Nucleus accumbens (tissue), 56 donors: ENCODE measurements around the gene CASP14.
"Not testable (repeated sequence)": the region's sequence is repeated elsewhere in the genome, so short reads cannot be mapped to it uniquely, and the experiment has no call there.

Source experiments
- DNase-seq, 56 donors: peaks; one replicate each; lab custom pipeline; 2025; lab: John Stamatoyannopoulos, UW

The CASP14 gene, protein sequence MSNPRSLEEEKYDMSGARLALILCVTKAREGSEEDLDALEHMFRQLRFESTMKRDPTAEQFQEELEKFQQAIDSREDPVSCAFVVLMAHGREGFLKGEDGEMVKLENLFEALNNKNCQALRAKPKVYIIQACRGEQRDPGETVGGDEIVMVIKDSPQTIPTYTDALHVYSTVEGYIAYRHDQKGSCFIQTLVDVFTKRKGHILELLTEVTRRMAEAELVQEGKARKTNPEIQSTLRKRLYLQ

DNA sequence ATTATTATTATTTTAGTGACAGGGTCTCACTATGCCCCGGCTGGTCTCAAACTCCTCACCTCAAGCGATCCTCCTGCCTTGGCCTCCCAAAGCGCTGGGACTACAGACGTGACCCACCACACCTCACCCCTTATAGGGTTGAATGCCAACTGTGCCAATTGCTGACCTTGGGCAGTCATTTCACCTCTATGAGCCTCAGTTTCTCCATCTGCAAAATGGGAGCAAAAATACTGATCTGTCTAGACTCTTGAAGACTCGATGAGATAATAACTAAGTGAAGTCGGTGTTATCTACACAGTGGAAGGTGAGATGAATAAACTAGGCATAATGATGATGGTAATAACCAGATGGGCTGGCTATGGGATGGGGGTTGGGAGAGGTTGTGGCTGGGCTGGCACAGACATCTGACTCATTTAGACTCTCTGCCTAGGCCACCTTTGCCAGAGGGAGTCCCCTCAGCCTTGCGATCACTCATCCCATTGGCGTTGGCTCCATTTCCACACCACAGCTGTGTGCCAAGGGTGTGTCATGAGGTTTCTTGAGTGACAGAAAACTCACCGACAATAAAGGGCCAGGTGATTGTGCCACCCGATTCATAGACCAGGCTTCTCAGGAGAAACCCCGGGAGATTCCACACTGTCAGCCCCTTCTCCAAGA lies at the start of gene CASP14:
TSS of gene CASP14 (plus strand) at position 596 of the 657 bp plus-strand sequence. CDS start 2,772 bp downstream, outside the sequence.
- DNase-seq = no peak

DNA sequence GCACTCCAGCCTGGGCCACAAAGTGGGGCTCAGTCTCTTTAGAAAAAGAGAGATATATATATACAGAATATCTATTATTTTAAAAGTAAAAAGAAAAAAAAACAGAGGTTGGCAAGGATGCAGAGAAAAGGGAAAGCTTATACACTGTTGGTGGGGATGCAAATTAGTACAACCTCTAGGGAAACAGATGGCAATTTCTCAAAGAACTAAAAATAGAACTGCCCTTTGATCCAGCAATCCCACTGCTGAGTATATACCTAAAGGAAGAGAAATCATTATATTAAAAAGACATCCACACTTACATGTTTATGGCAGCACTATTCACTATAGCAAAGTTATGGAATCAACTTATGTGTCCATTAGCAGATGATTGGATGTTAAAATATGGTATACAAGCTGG lies 41.0 kb upstream of the CASP14 start:
- no peak for DNase-seq

DNA sequence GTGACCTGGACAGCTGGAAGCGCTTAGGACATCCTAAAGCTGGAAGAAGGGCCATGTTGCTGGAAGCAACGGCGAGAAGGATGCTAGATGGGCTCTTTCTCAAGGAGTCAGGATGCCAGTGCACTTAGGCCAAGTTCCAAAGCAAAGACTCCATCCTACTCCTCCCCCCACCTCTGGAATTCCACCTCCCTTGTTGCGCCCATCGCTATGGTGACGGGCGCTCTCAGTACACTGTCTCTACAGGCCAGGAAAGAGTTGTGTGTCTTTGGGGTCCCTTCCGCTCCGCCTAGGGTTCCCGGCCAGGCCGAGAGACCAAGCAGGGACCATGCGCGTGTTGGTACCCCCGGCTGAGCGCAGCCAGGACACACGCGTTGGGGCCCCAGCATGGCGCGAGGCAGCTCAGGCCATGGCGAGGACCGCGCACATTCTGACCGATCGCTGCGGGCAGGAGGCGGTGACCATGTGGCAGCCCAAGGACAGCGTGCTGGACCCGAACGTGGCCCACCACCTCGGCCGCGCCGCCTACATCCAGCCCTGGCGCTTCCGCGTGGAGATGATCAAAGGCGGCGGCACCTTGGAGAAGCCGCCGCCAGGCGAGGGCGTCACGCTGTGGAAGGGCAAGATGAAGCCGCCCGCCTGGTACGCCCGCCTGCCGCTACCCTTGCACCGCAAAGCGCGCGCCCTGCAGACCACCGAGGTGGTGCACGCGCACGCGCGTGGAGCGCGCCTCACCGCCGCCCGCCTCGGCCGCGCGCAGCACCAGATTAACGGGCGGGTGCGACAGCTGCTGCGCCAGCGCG lies 38.6 kb upstream of the CASP14 start:
- DNase-seq = peak in 6 of 56 donors; percentile 0 to 44 (median 10)

DNA sequence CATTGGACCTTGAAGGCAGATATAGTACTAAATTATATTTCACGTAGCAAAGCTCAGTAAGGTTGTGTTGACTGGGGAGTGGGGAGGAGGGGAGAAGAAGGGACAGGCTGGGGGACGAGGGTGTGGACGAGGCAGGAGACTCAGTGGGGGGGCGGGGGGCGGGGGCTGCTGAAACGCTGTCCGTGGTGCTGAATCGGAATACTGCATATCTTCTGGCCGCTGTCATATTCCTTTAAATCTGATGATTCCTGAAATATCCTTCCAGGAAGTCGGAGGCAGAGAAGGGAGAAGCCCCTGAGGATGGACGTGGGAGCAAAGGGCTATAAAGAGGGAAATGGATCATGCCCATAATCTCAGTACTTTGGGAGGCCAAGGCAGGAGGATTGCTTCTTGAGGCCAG lies 34.7 kb upstream of the CASP14 start:
- no peak for DNase-seq

DNA sequence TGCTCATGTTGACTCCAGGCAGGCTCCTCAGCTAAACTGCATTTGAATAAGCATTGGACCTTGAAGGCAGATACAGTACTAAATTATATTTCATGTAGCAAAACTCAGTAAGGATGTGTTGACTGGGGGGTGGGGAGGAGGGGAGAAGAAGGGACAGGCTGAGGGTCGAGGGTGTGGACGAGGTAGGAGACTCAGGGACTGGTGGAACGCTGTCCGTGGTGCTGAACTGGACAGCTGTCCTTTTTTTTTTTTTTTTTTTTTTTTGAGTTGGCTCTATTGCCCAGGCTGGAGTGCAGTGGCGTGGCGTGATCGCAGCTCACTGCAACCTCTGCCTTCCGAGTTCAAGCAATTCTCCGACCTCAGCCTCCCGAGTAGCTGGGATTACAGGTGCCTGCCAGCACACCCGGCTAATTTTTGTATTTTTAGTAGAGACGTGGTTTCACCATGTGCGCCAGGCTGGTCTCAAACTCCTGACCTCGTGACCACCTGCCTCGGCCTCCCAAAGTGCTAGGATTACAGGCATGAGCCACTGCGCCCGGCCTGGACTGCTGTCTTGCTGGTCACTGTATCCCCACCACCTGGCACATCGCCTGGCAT lies 33.2 kb upstream of the CASP14 start:
- DNase-seq = no peak

DNA sequence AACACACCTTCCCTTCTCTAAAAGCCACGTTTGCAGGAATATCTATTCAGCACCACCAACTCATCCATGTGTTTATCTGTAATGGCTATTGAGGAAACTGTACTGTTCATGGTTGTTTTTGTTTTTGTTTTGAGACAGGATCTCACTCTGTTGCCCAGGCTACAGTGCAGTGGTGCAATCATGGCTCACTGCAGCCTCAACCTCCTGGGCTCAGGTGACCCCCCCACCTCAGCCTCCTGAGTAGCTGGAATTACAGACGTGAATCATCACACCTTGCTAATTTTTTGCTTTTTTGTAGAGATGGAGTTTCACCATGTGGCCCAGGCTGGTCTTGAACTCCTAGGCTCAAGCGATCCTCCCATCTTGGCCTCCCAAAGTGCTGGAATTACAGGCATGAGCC lies 30.4 kb upstream of the CASP14 start:
- DNase-seq = not testable (repeated sequence)

DNA sequence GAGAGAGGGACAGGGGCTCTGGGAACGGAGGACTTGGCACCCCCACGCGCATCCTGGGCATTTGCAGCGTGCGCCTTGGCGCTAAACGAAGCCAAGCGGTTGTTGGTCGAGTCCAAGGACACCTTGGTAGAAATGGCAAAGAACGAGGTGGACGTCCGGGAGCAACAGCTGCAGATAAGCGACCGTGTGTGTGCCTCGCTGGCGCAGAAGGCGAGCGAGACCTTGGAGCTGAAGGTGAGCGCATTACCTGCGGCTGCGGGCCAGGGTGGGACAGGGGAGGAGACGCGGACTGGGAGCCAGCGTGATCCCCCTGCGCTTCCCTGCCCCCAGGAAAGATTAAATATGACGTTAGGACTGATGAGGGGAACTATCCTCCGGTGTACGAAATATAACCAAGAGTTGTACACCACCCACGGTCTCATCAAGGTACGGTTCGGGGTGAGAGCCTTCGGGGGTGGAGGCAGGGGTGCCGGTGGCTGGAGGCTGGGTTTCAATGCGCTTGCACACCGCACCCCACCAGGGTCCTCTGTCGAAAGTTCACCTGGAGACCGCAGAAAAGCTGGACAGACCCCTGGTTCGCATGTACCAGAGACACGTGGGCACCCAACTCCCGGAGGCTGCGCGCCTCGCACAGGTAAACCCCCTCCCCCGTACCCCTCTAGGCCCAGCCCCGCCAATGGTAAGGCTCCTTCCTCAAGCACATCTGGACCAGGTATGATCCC lies 27.8 kb upstream of the CASP14 start:
- DNase-seq = no peak

DNA sequence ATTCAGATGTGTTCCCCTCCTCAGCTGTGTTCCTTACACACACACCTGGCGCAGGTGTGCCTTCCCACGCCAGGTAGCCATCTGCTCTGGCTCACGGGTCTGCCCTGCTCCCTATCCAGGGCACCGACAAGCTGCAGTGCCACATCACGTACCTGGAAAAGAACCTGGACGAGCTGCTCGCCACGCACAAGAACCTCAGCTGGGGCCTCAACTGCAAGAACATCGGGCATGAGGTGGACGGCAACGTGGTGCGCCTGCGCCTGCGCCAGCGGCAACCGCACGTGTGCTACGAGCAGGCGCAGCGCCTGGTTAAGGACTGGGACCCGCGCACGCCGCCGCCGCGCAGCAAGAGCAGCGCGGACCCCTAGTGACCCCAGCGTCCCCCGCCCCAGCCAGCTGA lies 26.5 kb upstream of the CASP14 start:
- no peak for DNase-seq

DNA sequence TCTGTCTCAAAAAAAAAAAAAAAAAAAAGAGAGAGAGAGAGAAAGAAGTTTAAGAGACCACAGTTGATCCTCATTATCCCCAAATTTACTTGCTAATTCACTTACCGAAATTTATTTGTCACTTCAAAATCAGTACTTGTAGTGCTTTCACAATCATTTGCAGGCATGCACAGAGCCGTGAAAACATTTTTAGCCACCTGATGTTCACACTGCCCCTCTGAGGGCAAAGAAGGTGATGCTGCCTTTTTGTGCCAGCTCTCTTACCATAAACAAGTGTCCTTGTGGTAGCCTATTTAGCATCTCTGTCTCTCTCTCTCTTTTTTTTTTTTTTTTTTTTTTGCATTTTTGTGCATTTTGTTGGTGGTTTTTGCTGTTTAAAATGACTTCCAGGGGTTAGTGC lies 24.1 kb upstream of the CASP14 start:
- no peak for DNase-seq

DNA sequence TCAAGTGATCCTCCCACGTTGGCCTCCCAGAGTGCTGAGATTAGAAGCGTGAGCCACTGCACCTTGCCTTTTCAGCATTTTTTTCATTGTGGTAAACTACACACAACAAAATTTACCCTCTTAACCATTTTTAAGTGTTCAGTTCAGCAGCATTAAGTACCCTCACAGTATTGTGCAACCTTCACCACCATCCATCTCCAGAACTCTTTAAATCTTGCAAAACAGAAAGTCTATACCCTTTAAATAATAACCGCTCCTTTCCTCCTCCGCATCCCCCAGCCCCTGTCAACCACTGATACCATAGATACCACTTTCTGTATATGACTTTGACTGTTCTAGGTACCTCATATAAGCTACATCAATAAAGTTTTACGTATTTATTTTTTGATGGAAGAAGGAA lies 20.8 kb upstream of the CASP14 start:
- no peak for DNase-seq

DNA sequence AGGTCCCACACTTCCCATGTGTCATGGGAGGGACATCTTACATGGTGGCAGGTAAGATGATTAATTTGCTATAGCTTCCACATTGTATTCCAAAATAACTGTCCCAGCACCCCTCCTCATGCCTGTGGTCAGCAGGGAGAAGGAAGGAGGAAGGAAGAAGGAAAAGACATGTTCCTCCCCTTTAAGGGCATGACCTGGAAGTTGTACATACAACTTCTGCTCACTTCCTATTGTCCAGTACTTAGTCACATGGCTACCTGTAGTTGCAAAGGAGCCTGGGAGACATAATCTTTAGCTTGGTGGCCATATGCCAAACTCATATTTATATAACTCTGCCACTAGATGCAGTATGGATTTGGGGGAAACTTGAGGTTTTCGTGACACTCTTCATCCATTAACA lies 17.6 kb upstream of the CASP14 start:
- no peak for DNase-seq

DNA sequence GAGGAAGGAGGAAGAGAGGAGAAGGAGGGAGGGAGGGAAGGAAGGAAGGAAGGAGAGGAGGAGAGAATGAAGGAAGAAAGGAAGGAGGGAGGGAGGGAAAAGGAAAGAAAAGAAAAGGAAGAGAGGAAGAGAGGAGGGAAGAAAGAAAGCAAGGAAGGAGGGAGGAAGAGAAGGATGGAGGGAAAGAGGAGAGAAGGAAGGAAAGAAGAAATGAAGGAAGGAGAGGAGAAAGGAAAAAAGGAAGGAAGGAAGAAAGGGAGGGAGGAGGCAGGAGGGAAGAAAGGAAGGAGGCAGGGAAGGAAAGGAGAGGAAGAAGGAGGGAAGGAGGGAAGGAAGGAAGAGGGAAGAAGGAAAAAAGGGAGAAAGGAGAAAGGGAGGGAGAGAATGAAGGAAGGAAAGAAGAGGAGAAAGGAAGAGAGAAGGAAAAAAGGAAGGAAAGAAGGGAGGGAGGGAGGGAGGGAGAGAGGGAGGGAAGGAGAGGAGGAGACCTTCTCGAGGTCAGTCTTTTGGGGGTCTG lies 13.4 kb upstream of the CASP14 start:
- DNase-seq = no peak

DNA sequence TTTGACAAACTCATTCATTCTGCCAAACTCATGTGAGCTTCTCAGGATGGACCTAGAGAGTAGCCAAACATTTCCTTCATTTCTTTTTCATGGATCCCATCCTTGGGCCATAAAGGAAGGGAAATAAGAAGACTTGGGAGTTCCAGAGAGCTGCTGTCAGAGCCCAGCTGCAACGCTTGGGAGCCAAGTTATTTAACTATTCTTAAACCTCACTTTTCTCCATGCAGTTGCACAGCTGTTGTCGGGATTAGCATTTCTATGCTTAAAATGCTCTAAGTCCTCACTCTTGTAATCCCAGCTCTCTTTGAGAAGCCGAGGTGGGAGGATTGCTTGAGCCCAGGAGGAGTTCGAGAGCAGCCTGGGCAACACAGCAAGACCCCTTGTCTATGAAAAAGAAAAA lies 11.7 kb upstream of the CASP14 start:
- DNase-seq = no peak

DNA sequence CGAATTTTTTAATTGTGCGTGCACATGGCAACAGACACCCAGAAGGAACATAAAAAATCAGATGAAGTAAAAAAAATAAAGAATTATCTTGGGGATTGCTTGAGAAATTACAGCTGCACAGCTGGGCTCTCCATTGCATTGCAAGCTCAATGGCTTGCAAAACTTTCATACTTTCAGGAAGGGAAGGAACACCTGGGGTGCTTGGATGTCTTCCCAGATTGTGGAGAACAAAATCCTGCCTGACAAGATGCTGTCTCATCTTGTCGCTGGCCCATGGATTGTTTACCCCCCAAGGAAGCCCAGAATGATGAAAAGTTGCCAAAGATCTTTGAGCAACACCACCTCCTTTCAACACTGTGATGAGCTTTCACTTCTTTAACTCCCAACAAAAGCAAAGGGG lies 11.0 kb upstream of the CASP14 start:
- no peak for DNase-seq

DNA sequence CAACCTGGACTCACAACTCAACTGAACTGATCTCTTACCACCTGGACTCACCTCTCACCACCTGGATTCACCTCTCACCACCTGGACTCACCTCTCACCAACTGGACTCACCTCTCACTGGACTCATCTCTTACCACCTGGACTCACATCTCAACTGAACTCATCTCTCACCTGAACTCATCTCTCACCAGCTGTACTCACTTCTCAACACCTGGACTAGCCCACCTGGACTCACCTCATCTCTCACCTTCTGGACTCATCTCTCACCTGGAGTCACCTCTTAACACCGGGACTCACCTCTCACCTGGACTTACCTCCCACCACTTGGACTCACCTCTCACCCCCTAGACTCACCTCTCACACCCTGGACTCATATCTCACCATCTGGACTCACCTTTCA lies 7.3 kb upstream of the CASP14 start:
- no peak for DNase-seq

DNA sequence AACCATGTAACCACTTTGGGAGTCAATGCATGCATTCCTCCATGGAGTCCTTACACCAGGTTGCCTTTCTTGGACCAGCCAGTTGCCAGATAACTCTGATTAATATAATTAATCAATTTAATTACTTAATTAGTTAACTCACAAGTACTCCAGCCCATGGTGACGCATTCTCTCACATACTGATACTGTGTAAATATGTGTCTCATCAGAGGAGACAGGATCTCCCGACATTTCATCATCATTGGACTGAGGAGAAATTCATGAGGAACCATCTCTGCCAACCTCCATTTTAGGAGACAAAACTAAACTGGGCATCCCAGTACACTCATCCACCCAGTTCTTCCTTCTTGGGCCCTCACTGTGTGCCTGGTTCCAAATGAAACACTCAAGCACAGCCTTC lies 6.5 kb upstream of the CASP14 start:
- DNase-seq = no peak

DNA sequence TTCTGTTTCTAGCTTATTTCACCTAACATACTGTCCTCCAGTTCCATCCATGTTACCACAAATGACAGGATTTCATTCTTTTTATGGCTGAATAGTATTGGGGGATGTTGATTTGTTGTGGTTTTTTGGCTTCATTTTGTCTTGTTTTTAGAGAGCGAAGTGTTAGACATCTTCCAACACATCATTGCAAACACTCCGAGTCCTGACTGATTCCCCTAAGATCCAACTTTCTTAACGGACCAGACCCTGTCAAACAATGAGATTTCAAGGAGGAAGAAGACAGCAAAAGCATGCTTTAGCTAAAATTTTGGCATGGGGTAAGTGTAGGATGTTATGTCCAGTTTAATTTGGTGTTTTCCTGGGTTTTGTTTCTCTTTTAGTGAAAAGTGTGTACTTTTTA lies 3.8 kb upstream of the CASP14 start:
- no peak for DNase-seq

DNA sequence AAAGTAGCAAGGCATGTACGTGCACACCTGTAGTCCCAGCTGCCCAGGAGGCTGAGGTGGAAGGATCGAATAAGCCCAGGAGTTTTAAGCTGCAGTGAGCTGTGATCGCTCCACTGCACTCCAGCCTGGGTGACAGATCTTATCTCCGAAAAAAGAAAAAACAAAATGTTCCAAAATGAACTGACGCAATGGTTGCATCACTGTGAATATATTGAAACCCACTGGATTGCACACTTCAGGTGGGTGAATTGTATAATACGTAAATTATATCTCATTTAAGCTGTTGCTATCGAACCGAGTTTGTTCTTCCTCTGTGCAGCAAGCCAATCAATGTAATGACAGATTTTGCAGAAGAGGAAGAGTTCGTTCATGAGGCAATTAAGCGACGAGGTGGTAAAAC lies 1.6 kb upstream of the CASP14 start:
- DNase-seq = no peak

DNA sequence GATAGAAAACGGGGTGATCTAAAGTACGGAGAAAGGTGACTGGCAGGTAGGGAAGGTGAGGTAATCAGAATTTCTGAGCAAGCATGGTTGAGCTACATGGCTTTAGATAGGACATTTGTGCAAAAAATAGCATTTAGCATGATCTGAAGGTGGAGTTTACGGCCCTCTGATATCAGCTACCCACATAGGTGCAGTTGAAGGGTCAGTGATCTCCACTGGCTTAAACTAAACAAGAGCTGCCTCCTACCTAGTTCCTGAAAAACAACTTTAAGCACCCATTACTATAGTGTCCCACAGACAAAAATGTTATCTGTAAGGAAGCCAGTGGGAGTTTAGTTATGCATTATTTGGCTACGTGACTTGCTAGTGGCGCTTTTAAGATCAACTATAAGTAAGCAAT lies 1.2 kb upstream of the CASP14 start:
- no peak for DNase-seq

DNA sequence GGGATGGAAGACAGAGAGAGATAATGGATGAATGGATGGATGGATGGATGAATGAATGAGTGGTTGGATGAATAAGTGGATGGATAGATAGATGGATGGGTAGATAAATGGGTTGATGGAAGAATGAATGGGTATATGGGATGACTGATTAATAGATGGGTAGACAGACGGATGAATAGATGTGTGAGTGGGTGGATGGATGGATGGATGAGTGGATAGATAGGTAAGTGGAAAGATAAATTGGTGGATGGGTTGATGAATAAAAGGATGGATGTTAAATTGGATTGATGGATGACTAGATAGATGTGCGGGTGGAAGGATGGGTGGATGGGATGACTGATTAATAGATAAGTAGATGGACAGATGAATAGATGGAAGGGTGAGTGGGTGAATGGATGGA lies 1.4 kb downstream of the CASP14 start:
- DNase-seq = no peak

DNA sequence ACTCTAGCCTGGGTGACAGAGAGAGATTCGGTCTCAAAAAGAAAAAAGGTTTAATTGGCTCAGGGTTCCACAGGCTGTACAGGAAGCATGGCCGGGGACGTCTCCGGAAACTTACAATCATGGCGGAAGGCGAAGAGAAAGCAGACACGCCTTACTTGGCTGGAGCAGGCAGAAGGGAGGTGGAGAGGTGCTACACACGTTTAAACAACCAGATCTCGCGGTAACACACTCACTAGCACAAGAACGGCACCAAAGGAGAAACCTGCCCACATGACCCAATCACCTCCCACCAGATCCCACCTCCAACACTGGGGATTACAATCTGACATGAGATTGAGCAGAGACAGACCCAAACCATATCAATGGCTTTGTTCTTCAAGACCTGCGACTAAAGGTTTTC lies 12.8 kb downstream of the CASP14 start:
- DNase-seq = no peak
